Breast epithelium (tissue), 4 donors: ENCODE measurements around the gene TMEM208. TPM values are rescaled to one million over a fixed set of nuclear protein-coding genes. Genes with fewer than 3 reads are reported as not detected.

Experiments
- DNase-seq, 2 donors: peaks; one replicate each; pipeline ENCODE4 v3.0.0-alpha.2; 2019; ENCODE audit warnings: low spot score in 2 of 2
- H3K27ac ChIP-seq, 2 donors: fragments of 200-600 bp; sonication (generic) in 1 of 2; one replicate each; pipeline ENCODE4 v1.5.1; 2016 to 2019; ENCODE audit warnings: mild to moderate bottlenecking in 1 of 2
- H3K27me3 ChIP-seq, 2 donors: fragments of 200-600 bp; sonication (generic) in 1 of 2; one replicate each; pipeline versions ENCODE4 v1.5.1 to v1.6.0; 2017 to 2019; ENCODE audit warnings: control low read depth in 1 of 2, mild to moderate bottlenecking in 1 of 2
- H3K36me3 ChIP-seq: fragments of 200-600 bp; one replicate; pipeline ENCODE4 v1.5.1; 2019
- H3K4me1 ChIP-seq, 2 donors: fragments of 200-600 bp; sonication (generic); one replicate each; pipeline ENCODE4 v1.5.1; 2016 to 2019; ENCODE audit warnings: control low read depth in 1 of 2
- H3K4me3 ChIP-seq, 3 donors: fragments of 200-600 bp; sonication (generic); 1 replicate in 2 of 3; 2 replicates in 1 of 3; pipeline ENCODE4 v1.5.1; 2016 to 2019; ENCODE audit warnings: mild to moderate bottlenecking in 3 of 3, moderate library complexity in 2 of 3
- H3K9me3 ChIP-seq, 2 donors: fragments of 200-600 bp; sonication (generic) in 1 of 2; one replicate each; pipeline ENCODE4 v1.5.1; 2016 to 2019; ENCODE audit warnings: control low read depth in 1 of 2
- POLR2A ChIP-seq: fragments of 450-650 bp; IDR thresholded peaks from one replicate; pipeline ENCODE4 v1.6.1; 2016; ENCODE audit warnings: antibody characterized with exemption, mild to moderate bottlenecking, moderate library complexity
- POLR2AphosphoS5 ChIP-seq, 3 donors: sonication (generic); formaldehyde crosslinking; IDR thresholded peaks; one replicate each; pipeline ENCODE4 v1.6.1; 2017; ENCODE audit warnings: antibody characterized with exemption in 3 of 3
- intact Hi-C: fragments of 100-400 bp; cut with DNase I; formaldehyde crosslinking; loops from one replicate; pipeline ENCODE4 v1.15.1; 2023; ENCODE audit warnings: low total_unique reads
- total RNA-seq, 3 donors: library from RNA; depleted of rRNA; stranded (reverse); fragments of >200 nt; gene quantifications; one replicate each; pipeline ENCODE4 v1.1.0, GENCODE V29; 2016
- TF ChIP-seq, protein P1 (sequence below), 3 donors: fragments of 450-650 bp; IDR thresholded peaks; one replicate each; pipeline ENCODE4 v1.5.1; 2016 to 2017; ENCODE audit warnings: antibody characterized with exemption in 3 of 3, mild to moderate bottlenecking in 3 of 3, moderate library complexity in 3 of 3

Gene TMEM208
- total RNA-seq, 3 donors from 2014 or later: 35.2 to 46.2 (median 44.2) TPM

DNA sequence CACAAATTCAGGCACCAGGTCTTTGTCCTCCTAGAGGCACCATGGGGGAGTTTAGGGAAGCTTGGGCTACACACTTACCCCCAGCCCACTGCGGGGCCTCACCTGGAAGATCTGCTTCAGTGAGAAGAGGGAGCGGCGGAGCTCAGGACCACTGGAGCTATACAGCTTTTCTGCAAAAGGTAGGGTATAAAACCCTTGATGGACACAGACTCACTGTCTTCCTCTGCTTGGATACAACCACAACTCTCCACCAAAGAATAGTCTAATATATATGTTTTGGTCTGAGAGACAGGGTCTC, 11.3 kb downstream of the TMEM208 start:
- Histone ChIP-seq H3K9me3 (no peaks in the 10 kb centered on the region), H3K36me3 (no peaks in the 10 kb centered on the region), H3K4me3 (no peak overlapping the region), H3K27me3 (no peaks in the 10 kb centered on the region), H3K27ac (no peak overlapping the region), H3K4me1 (peaks cover 9 to 26% of the 10 kb centered on the region in 2 donors)
- intact Hi-C loops: no loop called here
- TF ChIP-seq POLR2AphosphoS5 (IDR thresholded peaks at IDR 0.05): no peak
- no peak for TF ChIP-seq POLR2A
- TF ChIP-seq, protein P1, sequence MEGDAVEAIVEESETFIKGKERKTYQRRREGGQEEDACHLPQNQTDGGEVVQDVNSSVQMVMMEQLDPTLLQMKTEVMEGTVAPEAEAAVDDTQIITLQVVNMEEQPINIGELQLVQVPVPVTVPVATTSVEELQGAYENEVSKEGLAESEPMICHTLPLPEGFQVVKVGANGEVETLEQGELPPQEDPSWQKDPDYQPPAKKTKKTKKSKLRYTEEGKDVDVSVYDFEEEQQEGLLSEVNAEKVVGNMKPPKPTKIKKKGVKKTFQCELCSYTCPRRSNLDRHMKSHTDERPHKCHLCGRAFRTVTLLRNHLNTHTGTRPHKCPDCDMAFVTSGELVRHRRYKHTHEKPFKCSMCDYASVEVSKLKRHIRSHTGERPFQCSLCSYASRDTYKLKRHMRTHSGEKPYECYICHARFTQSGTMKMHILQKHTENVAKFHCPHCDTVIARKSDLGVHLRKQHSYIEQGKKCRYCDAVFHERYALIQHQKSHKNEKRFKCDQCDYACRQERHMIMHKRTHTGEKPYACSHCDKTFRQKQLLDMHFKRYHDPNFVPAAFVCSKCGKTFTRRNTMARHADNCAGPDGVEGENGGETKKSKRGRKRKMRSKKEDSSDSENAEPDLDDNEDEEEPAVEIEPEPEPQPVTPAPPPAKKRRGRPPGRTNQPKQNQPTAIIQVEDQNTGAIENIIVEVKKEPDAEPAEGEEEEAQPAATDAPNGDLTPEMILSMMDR (IDR thresholded peaks at IDR 0.05): no peak
- no peak for DNase-seq

DNA sequence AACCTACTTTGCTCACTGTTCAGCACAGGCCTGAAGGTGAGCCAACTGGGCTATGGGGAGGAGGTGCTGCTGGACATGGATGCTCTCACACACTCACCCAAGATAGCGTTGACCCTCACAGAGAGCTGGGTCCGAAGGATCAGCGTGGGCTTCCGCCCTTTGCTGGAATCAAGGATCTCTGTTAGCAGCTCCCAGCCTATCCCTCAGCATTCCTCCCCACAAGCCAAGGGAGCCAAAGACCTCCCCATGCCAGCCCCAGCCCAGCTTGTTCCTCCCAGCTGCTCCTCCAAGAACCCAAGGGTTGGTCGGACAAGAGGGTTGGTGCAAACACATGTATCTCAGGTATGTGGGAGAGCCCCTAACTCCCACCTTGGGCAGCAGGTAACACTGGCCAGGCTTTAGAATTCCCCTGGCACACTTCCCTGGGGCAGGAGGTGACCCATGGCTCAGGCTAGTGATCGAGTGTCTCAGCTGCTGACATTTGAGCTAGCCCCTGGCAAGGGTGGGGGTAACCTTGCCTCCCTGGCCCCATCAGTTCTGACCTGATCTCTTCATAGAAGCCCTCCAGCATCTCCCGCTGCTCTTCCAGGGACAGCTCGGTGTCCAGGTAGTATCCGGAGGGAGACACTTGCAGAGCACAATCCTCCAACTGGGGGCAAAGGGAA, 12.0 kb downstream of the TMEM208 start:
- no peaks in the 10 kb centered on the region for H3K27me3 ChIP-seq
- no peaks in the 10 kb centered on the region for H3K36me3 ChIP-seq
- H3K27ac ChIP-seq: no peak overlapping the region
- TF ChIP-seq, protein P1 (IDR thresholded peaks at IDR 0.05): no peak
- no peak for TF ChIP-seq POLR2A
- TF ChIP-seq POLR2AphosphoS5 (IDR thresholded peaks at IDR 0.05): no peak
- no peaks in the 10 kb centered on the region for H3K9me3 ChIP-seq
- no peak overlapping the region for H3K4me3 ChIP-seq
- no peak for DNase-seq
- peaks cover 9 to 26% of the 10 kb centered on the region in 2 donors for H3K4me1 ChIP-seq
- intact Hi-C loops: no loop called here

DNA sequence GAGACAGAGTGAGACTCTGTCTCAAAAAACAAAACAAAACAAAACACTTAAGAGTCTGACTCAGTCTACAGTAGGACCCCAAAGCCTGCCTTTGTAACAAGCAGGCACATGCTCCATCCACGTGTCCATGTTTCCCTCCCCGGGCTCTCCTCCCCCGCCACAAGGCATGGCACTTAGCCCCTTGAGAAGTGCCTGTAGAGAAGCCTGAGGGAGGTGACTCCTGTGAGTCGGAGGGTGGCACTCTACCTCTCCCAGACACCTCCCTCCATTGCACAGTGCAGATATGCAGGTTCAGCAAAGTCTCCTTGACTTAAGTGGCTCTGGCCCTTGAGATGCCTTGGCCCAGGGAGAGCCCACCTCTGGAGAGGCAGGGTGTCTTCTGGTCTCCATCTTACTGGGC, 13.6 kb downstream of the TMEM208 start:
- Histone ChIP-seq H3K4me1 (peaks cover 16 to 37% of the 10 kb centered on the region in 2 donors), H3K27ac (peak overlapping the region; percentile 76 to 93)

DNA sequence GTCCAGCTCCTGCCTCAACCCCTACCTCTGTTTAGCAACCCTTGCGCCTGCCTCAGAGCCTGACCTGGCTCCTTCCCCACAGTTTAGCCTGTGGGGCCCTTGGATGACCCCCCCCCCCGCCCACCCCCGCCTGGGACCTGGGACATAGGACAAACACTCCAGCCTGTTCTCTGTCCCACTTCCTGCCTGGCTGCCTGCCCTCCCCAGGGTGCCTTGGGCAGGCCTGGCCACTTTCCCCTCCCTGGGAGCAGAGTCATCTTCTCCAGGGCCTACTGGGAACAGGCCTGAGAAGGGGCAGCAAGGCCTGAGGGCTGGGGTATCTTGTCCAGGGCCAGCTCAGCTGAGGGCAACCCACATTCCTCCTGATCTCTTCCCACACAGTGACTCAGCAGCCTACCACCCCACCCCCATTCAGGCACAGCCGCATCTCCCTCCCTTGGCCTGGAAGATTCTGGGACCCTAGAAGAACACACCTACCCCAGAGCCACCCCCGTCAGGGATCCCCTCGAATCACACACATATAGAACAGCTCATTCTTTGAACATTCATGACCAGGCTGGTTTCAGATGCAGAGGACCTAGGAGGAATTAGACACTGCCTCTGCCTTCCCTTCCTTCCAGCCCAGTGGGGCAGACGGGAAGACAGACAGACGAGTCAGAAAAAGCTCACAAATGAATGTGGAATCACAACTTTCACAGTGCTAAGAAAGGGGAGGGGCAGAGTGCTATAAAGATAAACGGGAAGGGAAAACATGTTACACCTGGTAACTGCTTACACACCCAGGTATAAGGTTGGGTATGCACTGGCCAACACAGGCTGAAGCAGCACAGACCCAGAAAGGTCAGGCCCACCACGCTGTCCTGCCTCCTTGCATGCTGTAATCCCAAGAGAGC, 14.3 kb downstream of the TMEM208 start:
- intact Hi-C loops: no loop called here
- no peaks in the 10 kb centered on the region for H3K9me3 ChIP-seq
- peak; percentile 87 for DNase-seq
- peak overlapping the region; percentile 76 to 93 for H3K27ac ChIP-seq
- H3K27me3 ChIP-seq: no peaks in the 10 kb centered on the region
- no peaks in the 10 kb centered on the region for H3K36me3 ChIP-seq
- peaks cover 16 to 37% of the 10 kb centered on the region in 2 donors for H3K4me1 ChIP-seq
- TF ChIP-seq POLR2AphosphoS5 (IDR thresholded peaks at IDR 0.05) (peak in 2 of 3 donors; percentile 24 to 50), POLR2A (no peak)
- no peak overlapping the region for H3K4me3 ChIP-seq

More for the DNA sequence above, 13.6 kb downstream of the TMEM208 start:
- no peak for DNase-seq
- TF ChIP-seq POLR2A (no peak), POLR2AphosphoS5 (IDR thresholded peaks at IDR 0.05) (no peak)
- TF ChIP-seq, protein P1 (IDR thresholded peaks at IDR 0.05): no peak
- Histone ChIP-seq H3K27me3 (no peaks in the 10 kb centered on the region), H3K4me3 (no peak overlapping the region), H3K9me3 (no peaks in the 10 kb centered on the region), H3K36me3 (no peaks in the 10 kb centered on the region)
- intact Hi-C loops: no loop called here

DNA sequence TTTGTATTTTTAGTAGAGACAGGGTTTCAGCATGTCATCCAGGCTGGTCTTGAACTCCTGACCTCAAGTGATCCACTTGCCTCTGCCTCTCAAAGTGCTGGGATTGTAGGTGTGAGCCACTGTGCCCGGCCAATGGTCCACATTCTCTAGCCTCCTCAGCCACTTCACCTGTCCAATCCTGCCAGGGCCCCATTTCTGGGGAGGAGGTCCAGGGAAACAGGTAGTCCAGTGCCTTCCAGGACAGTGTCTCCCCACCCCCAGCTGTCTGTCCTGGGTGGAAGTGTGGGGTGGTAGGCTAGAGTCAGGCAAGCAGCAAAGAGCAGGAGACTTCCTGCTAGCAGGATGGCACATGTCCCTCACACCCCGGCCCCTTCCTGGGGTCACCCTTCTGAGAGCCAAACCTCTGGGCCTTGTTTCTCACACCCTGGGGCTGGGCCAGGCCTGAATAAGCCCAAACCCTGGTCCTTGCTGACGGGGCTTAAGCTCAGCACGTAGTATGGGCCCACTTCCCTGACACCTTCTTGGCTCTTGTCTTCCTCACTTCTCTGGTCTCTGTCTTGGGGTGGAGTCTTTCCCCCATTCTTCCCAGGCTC, 15.3 kb downstream of the TMEM208 start:
- Histone ChIP-seq H3K27ac (peak overlapping the region; percentile 76 to 93), H3K27me3 (no peaks in the 10 kb centered on the region), H3K4me1 (peaks cover 16 to 37% of the 10 kb centered on the region in 2 donors), H3K4me3 (no peak overlapping the region), H3K36me3 (no peaks in the 10 kb centered on the region), H3K9me3 (no peaks in the 10 kb centered on the region)
- DNase-seq: no peak
- TF ChIP-seq POLR2AphosphoS5 (IDR thresholded peaks at IDR 0.05) (no peak), POLR2A (no peak)
- TF ChIP-seq, protein P1 (IDR thresholded peaks at IDR 0.05): no peak
- intact Hi-C loops: no loop called here
